PC-9 (cell line): ENCODE data around the gene BCAT1. TPM values are rescaled to one million over a fixed set of nuclear protein-coding genes. Genes with fewer than 3 reads are reported as not detected.
A peak's percentile ranks its signal among the peaks of the same experiment; 100 is the strongest.

Source experiments
- BruUV-seq: library from RNA; stranded (reverse); fragments of 400-500 nt; replicated peaks from 2 replicates; lab custom pipeline; 2021; lab: Mats Ljungman, UMichigan
- CTCF ChIA-PET: fragments of 300-600 bp; sonication (Branson Sonifier 250); formaldehyde crosslinking; loops from one replicate; lab custom pipeline; 2022; ENCODE audit warnings: antibody characterized with exemption; lab: Charles Lee
- POLR2A ChIA-PET: fragments of 300-600 bp; sonication (Branson Sonifier 250); formaldehyde crosslinking; loops from one replicate; lab custom pipeline; 2022; ENCODE audit warnings: antibody characterized with exemption; ENCODE audit not compliant: unreplicated experiment; lab: Charles Lee
- DNase-seq, 2 experiments: peaks; one replicate each; pipeline versions ENCODE4 v3.0.0 to v3.0.0-alpha.2; 2015 to 2022; ENCODE audit warnings: mixed read lengths in 1 of 2
- H2AFZ ChIP-seq: fragments of 200-600 bp; sonication (generic); 2 replicates; pipeline ENCODE4 v1.8.1; 2017; ENCODE audit warnings: antibody characterized with exemption
- H3F3A ChIP-seq: fragments of 200-600 bp; sonication (generic); 2 replicates; pipeline ENCODE4 v1.8.1; 2017; ENCODE audit warnings: antibody characterized with exemption, mild to moderate bottlenecking, low read depth; ENCODE audit not compliant: insufficient read depth
- H3K27ac ChIP-seq: fragments of 200-600 bp; sonication (generic); 2 replicates; pipeline ENCODE4 v1.6.1; 2016; ENCODE audit warnings: mixed run types
- H3K27me3 ChIP-seq: fragments of 200-600 bp; sonication (generic); 2 replicates; pipeline ENCODE4 v1.6.1; 2016; ENCODE audit warnings: low read depth, mixed run types; ENCODE audit not compliant: insufficient read depth
- H3K36me3 ChIP-seq: fragments of 200-600 bp; sonication (generic); 2 replicates; pipeline ENCODE4 v1.6.1; 2016; ENCODE audit warnings: low read depth, mixed run types
- H3K4me1 ChIP-seq: fragments of 200-600 bp; sonication (generic); replicated peaks from 2 replicates; pipeline ENCODE4 v1.6.1; 2016; ENCODE audit warnings: mixed run types; ENCODE audit not compliant: insufficient read depth
- H3K4me2 ChIP-seq: fragments of 200-600 bp; sonication (generic); 2 replicates; pipeline ENCODE4 v1.6.1; 2017; ENCODE audit warnings: mixed run types
- H3K4me3 ChIP-seq: fragments of 200-600 bp; sonication (generic); 2 replicates; pipeline ENCODE4 v1.6.1; 2016; ENCODE audit warnings: mixed run types
- H3K79me2 ChIP-seq: fragments of 200-600 bp; sonication (generic); 2 replicates; pipeline ENCODE4 v1.6.1; 2017; ENCODE audit warnings: low read depth, mixed run types
- H3K9me2 ChIP-seq: fragments of 200-600 bp; sonication (generic); 2 replicates; pipeline ENCODE4 v1.8.1; 2017; ENCODE audit warnings: mild to moderate bottlenecking; ENCODE audit not compliant: insufficient read depth
- H3K9me3 ChIP-seq: fragments of 200-600 bp; sonication (generic); 2 replicates; pipeline ENCODE4 v1.8.1; 2016; ENCODE audit warnings: low read depth; ENCODE audit not compliant: insufficient read depth
- H4K20me1 ChIP-seq: fragments of 200-600 bp; sonication (generic); 2 replicates; pipeline ENCODE4 v1.8.1; 2017; ENCODE audit not compliant: insufficient read depth
- CTCF ChIP-seq: fragments of 200-600 bp; sonication (generic); conservative IDR thresholded peaks from 2 replicates; pipeline ENCODE4 v1.6.1; 2017; ENCODE audit warnings: mixed run types, antibody characterized with exemption, mild to moderate bottlenecking, moderate library complexity
- EZH2 ChIP-seq: fragments of 200-600 bp; sonication (generic); IDR thresholded peaks from 2 replicates; pipeline ENCODE4 v1.8.0; 2017; ENCODE audit warnings: antibody characterized with exemption, low read depth
- intact Hi-C: fragments of 100-400 bp; cut with micrococcal nuclease; formaldehyde crosslinking; loops from one replicate; pipeline ENCODE4 v1.10.0; 2022; ENCODE audit not compliant: unreplicated experiment
- total RNA-seq: library from RNA; stranded (reverse); gene quantifications from 2 replicates; pipeline ENCODE4 v1.2.3, GENCODE V29; 2021

Gene BCAT1
- total RNA-seq, 1 experiment from 2014 or later: 78.6 TPM

- no peaks in the 10 kb centered on the region for H3K27me3 ChIP-seq
- intact Hi-C loops: no loop called here
- H2AFZ ChIP-seq: no peak overlapping the region
- no peaks in the 10 kb centered on the region for H3K9me3 ChIP-seq
- H3K4me1 ChIP-seq: 0 out of 2 replicates have a peak, but pooled peaks cover 4% of the 10 kb centered on the region
- no peak for TF ChIP-seq CTCF
- TF ChIP-seq EZH2: no peak
- BruUV-seq: no TSS peak
- H3K36me3 ChIP-seq: no peaks in the 10 kb centered on the region
- DNase-seq: no peak
- ChIA-PET CTCF (interaction anchor here (0.6 kb wide), 3 partner anchors 25 to 635 kb away, joined by 3 to 16 read pairs (median 5); no protein-coding TSS in a partner anchor), POLR2A (interaction anchor here (0.6 kb wide), 1 partner anchor 68 kb away, joined by 4 read pairs; no protein-coding TSS in a partner anchor)
- no peaks in the 10 kb centered on the region for H3K9me2 ChIP-seq
- H3F3A ChIP-seq: no peaks in the 10 kb centered on the region
- H4K20me1 ChIP-seq: no peaks in the 10 kb centered on the region
- no peaks in the 10 kb centered on the region for H3K79me2 ChIP-seq
- H3K4me3 ChIP-seq: no peak overlapping the region
- 0 out of 2 replicates have a peak overlapping the region, but pooled peaks have one; percentile 8 for H3K4me2 ChIP-seq
- peak overlapping the region; percentile 33; the same call in 1 of the 2 replicates for H3K27ac ChIP-seq
Observed at GRCh38 chr12:24922090-24922489, 26.8 kb downstream of the BCAT1 start.

- TF ChIP-seq EZH2 (no peak), CTCF (no peak)
- Histone ChIP-seq H3K27me3 (no peaks in the 10 kb centered on the region), H3K79me2 (no peaks in the 10 kb centered on the region), H2AFZ (no peak overlapping the region), H3K27ac (peak overlapping the region; percentile 33; the same call in 1 of the 2 replicates), H3K9me3 (no peaks in the 10 kb centered on the region), H3F3A (no peaks in the 10 kb centered on the region), H3K4me3 (no peak overlapping the region), H3K4me1 (0 out of 2 replicates have a peak, but pooled peaks cover 4% of the 10 kb centered on the region), H3K36me3 (no peaks in the 10 kb centered on the region), H3K4me2 (0 out of 2 replicates have a peak overlapping the region, but pooled peaks have one; percentile 8), H3K9me2 (no peaks in the 10 kb centered on the region), H4K20me1 (no peaks in the 10 kb centered on the region)
- ChIA-PET POLR2A (interaction anchor here (0.6 to 0.9 kb wide), 2 partner anchors 25 to 68 kb away, joined by 4 read pairs; no protein-coding TSS in a partner anchor), CTCF (interaction anchor here (0.6 kb wide), 2 partner anchors 25 to 634 kb away, joined by 3 to 16 read pairs; no protein-coding TSS in a partner anchor)
- peak in 1 of 2 experiments; percentile 37 for DNase-seq
- intact Hi-C loops: no loop called here
- no TSS peak for BruUV-seq
Observed at GRCh38 chr12:24921251-24922038, 27.5 kb downstream of the BCAT1 start.

DNA sequence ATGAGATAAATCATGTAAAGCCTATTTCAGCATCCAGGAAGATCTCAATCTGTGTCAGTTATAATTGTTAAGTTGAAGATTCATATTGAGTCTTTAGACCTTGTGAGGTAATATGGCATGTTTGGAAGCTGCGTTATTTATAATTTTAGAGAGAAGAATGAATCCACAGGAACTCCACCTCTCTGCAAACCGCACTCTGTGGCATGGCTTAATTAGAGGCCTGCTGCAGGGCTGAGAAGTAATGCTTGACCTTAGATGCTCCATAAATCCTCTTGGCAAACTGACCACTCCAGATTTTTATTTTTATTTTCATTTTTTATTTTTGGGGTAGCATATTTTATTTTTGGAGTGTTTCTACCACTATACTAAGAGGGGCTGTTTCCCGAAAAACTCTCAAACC lies 28.8 kb downstream of the BCAT1 start:
- H3K4me1 ChIP-seq: 0 out of 2 replicates have a peak, but pooled peaks cover 4% of the 10 kb centered on the region
- TF ChIP-seq EZH2: no peak
- no peak for TF ChIP-seq CTCF
- H3F3A ChIP-seq: no peaks in the 10 kb centered on the region
- DNase-seq: no peak
- no peak overlapping the region for H2AFZ ChIP-seq
- no peak overlapping the region for H3K27ac ChIP-seq
- BruUV-seq: no TSS peak
- intact Hi-C loops: no loop called here
- no peaks in the 10 kb centered on the region for H3K9me2 ChIP-seq
- ChIA-PET POLR2A (no interaction called here), CTCF (no interaction called here)
- no peak overlapping the region for H3K4me3 ChIP-seq
- no peaks in the 10 kb centered on the region for H4K20me1 ChIP-seq
- no peaks in the 10 kb centered on the region for H3K79me2 ChIP-seq
- no peaks in the 10 kb centered on the region for H3K9me3 ChIP-seq
- H3K27me3 ChIP-seq: no peaks in the 10 kb centered on the region
- no peaks in the 10 kb centered on the region for H3K36me3 ChIP-seq
- no peak overlapping the region for H3K4me2 ChIP-seq
